ENCODE data around the gene ZNF524. TPM values are rescaled to one million over a fixed set of nuclear protein-coding genes. Genes with fewer than 3 reads are reported as not detected.
"Not testable (repeated sequence)": the region's sequence is repeated elsewhere in the genome, so short reads cannot be mapped to it uniquely, and the experiment has no call there.

The ZNF524 gene
- total RNA-seq, 2 donors from 2014 or later = 21.4 to 29.7 TPM

DNA sequence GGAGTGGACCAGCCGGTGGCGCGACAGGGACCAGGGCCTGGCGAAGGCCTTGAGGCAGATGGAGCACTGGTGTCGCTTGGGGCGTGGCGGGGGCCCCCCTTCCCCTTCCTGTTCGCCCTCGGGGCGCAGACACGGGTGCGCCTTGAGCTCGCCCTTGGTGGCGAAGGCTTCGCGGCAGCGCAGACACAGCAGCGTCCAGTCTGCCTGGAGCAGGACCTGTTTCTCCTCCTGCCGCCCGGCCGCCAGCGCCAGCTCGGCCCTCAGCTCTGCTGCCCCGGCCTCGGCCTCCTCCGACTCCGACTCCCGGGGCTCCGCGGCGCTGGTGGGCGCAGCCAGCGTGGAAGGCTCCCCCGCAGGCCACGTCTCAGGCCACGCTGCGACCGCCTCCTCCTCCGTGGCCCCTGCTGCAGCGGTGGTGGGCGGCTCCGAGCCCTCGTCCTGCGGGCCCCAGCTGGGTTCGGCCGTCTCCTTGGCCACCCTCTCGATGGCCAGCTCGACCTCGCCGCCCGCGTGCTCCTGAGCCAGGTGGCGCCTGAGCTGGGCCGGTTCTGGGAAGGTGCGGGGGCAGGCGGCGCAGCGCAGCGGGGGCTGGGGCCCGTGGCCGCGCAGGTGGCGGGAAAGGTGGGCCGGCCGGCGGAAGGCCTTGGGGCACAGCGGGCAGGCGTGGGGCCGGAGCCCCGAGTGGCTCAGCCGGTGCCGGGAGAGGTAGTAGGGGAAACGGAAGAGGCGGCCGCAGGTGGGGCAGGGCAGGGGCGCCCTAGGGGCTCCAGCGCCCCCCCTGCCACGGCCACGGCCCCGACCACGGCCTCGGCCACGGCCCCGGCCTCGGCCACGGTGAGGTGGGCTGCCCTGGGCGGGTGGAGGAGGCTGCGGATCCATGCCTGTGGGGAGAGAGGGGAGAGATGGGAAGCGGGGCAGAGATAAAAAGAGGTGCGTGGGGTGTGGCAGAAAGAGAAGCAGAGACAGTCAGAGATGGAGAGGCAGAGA, 21.0 kb upstream of the ZNF524 start:
- ATAC-seq (no peak), DNase-seq (ENCODE audit: low spot score in 2 of 2) (no peak)
- Mint-ChIP-seq H3K27ac (peak overlapping the region in 1 of 2 donors; percentile 96), H3K9me3 (no peaks in the 10 kb centered on the region), H3K36me3 (peaks cover 8 to 19% of the 10 kb centered on the region in 2 donors)

DNA sequence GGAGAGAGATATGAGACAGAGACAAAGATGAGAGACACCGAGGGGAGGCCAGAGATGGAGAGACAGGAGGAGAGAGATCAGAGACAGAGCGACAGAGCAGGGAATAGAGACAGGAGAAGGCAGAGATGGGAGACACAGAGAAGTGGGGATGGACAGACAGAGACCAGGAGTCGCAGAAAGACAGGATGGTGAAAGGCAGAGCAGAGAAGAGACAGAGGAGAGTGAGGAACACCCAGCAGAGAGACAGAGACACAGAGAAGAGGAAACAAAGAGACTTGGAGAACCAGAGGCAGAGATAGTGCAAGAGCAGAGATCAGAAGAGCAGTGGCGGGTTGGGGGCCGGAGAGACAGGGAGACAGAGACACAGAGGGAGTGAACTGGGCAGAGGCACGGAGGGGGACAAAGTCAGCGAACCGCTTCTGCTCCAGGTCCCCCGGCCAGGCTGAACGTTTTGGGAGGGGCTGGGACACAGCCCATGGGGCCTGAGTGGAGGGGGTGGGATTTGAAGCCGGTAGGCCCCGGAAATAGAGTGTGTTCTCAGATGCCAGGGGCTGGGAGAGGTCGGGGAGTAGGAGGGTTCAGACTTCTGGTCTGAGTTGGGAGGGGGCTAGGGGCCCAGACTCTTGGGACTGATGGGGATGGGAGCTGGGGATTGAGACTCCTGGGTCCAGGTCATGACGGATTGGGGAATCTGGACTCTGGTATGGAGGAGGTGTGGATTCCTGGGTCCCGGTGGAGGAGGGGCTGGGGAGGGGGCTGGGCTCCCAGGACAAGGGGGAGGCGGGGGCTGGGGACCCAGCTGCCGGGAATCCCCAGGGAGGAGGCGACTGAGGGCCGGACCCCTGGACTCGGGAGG, 20.1 kb upstream of the ZNF524 start:
- peaks cover 8 to 19% of the 10 kb centered on the region in 2 donors for H3K36me3 Mint-ChIP-seq
- peak overlapping the region; percentile 73 to 96 for H3K27ac Mint-ChIP-seq
- no peak for DNase-seq (ENCODE audit: low spot score in 2 of 2)
- peak; percentile 51 to 53 for ATAC-seq
- no peaks in the 10 kb centered on the region for H3K9me3 Mint-ChIP-seq

DNA sequence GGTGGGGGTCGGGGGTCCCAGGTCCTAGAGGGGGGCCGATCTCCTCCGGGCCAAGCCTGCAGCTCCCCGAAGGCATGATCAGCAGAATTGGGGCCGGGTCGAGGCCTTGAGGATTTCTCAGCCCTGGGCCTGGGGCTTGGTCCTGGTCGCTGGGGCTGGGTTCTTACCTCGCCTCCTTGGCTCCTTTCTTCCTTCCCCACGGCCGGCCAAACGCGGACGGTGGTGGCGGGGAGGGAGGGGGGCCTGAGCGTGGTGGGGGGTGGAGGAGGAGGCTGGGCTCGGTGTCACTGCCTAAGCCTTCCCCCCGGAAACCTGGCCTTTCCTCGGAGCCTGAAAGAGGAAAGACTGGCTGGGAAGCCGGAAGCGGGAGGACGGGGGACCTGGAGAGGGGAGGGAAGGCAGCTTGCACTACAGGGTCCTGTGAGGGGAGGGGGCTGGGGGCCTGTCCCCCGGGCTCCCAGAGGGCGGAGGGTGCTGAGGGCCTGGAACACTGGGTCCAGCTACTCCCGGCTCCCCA, 19.4 kb upstream of the ZNF524 start, which contains the start of gene ZNF579:
TSS of gene ZNF579 (minus strand) at position 221 of the 517 bp plus-strand sequence. CDS start 1,209 bp downstream, outside the sequence.
- H3K27ac Mint-ChIP-seq = peak within 1 kb of the TSS; percentile 77 to 96
- DNase-seq (ENCODE audit: low spot score in 2 of 2) (peak; percentile 58 to 80), ATAC-seq (peak; percentile 69 to 78)
- H3K9me3 Mint-ChIP-seq = no peaks in the 10 kb centered on the region
- peaks cover 8 to 19% of the 10 kb centered on the region in 2 donors for H3K36me3 Mint-ChIP-seq

DNA sequence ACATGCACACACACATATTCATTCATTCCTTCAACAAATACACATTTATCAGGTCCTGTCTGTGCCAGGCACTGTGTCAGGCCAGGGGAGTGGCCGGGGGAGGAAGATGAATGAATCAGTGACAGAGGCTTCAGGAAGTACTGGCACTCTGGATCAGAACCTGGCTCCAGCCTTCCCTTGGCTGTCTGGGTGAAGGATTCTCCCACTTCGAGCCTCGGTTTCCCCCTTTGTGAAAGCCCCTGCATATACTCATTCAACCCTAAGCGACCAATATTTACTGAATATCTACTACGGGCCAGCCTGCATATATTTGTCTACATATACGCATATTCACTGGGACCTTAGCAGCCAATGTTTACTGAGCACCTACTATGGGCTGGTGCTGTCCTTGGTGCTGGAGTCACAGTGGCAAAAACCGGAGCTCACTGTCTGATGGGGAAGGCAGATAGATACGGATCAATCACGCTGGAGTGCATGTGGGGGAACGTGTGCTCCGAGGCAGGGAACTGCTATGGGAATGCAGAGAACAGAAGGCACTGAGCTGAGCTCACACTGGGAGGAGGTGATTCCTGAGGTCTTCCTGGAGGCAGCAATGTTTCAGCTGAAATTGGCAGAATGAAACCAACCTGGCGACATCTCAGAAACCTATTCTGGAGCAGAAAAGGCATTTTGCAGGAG, 18.8 kb upstream of the ZNF524 start:
- DNase-seq (ENCODE audit: low spot score in 2 of 2) (no peak), ATAC-seq (no peak)
- Mint-ChIP-seq H3K27ac (peak overlapping the region; percentile 38 to 96), H3K36me3 (peaks cover 8 to 19% of the 10 kb centered on the region in 2 donors), H3K9me3 (no peaks in the 10 kb centered on the region)

DNA sequence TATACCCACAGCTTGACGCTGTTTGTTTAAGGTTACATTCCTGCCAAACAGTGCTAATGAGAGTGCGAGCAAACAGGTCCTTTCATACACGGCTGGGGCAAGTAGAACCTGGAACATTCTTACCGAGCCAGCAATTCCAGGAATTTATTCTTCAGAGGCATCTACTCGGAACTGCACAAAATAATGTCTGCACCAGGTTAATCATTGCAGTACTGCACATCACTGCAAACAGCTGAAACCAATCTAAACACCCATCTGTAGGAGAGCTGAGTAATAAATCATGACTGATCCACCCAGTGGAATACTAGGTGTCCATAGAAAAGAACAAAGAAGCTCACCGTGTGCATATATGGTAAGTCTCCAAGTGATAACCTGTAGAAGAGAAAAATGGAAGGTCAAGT, 18.3 kb upstream of the ZNF524 start:
- ATAC-seq (no peak), DNase-seq (ENCODE audit: low spot score in 2 of 2) (no peak)
- Mint-ChIP-seq H3K36me3 (peaks cover 8 to 16% of the 10 kb centered on the region in 2 donors), H3K27ac (peak overlapping the region in 1 of 2 donors; percentile 96), H3K9me3 (no peaks in the 10 kb centered on the region)

DNA sequence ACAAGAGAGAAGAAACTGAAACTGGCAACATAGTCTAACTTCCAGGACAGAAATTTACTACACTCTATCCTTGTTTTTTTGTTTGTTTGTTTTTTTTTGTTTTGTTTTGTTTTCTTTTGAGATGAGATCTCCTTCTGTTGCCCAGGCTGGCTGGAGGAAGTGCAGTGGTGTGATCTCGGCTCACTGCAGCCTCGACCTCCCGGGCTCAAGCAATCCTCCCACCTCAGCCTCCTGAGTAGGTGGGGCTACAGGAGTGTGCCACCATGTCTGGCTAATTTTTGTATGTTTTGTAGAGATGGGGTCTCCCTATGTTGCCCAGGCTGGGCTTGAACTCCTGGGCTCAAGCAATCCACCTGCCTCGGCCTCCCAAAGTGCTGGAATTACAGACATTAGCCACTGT, 17.8 kb upstream of the ZNF524 start:
- Mint-ChIP-seq H3K27ac (peak overlapping the region in 1 of 2 donors; percentile 96), H3K36me3 (peaks cover 8 to 11% of the 10 kb centered on the region in 2 donors)
- not testable (repeated sequence) for DNase-seq (ENCODE audit: low spot score in 2 of 2); ATAC-seq; H3K9me3 Mint-ChIP-seq

DNA sequence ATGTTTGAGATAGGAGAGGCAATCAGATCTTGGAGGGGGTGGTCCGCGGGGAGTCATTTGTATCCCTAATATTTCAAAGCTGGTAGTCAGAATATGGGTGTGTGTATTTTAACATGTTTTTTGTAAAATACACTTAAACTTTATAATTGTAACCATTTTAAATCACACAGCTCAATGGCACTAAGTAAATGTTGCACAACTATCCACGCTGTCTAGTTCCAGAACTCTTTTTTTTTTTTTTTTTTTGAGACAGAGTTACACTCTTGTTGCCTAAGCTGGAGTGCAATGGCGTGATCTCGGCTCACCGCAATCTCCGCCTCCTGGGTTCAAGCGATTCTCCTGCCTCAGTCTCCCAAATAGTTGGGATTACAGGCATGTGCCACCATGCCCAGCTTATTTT, 16.2 kb upstream of the ZNF524 start:
- DNase-seq (ENCODE audit: low spot score in 2 of 2); ATAC-seq; H3K27ac Mint-ChIP-seq; H3K9me3 Mint-ChIP-seq; H3K36me3 Mint-ChIP-seq: not testable (repeated sequence)

DNA sequence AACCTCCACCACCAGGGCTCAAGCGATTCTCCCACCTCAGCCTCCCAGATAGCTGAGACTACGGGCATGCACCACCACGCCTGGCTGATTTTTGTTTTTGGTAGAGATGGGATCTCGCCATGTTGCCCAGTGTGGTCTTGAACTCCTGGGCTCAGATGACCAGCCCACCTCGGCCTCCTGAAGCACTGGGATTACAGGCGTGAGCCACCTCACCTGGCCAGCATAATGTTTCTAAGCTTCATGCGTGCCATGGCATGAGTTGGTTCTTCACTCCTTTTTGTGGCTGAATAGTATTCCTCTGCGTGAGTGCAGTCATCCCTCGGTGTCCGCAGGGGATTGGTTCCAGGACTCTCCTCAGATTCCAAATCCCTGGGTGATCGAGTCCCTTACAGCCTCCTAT, 15.2 kb upstream of the ZNF524 start:
- Mint-ChIP-seq H3K9me3 (no peaks in the 10 kb centered on the region), H3K27ac (no peak overlapping the region), H3K36me3 (peaks cover 3% of the 10 kb centered on the region in 2 donors)
- no peak for DNase-seq (ENCODE audit: low spot score in 2 of 2)
- ATAC-seq = no peak

DNA sequence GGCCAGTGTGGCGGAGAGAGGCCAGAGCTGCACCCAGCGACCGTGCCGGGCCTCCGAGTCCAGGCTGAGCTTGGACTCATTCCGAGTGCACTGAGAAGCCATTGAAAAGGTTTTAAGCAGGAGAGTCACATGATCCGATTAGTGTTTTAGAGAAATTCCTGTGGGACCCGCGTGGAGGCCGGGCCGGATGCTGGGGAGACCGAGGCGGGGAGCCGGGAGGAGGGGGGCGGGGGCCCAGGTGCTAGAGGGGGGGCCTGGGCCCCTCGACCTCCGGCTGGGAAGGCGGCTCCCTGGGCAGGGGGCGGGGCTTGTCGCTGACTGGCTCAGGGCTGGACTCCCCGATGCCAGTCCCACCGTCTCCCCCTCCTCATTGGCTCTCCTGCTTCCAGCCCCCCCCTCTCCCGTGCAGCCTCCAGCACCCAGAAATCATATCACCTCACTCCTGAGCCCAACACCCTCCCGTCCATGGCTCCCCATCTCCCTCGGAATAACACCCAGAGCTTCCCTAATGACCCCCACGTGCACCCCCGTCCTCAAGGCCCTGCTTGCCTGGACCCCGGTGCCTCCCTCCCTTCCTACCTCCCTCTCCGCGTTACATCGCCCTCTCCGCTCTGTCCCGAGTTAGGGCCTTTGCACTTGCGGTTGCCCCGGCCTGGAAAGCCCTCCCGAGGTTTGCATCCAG, 14.3 kb upstream of the ZNF524 start:
- Mint-ChIP-seq H3K9me3 (no peaks in the 10 kb centered on the region), H3K27ac (peak overlapping the region in 1 of 2 donors; percentile 4), H3K36me3 (no peaks in the 10 kb centered on the region)
- DNase-seq (ENCODE audit: low spot score in 2 of 2) (peak in 1 of 2 donors; percentile 46), ATAC-seq (peak; percentile 21 to 54)

DNA sequence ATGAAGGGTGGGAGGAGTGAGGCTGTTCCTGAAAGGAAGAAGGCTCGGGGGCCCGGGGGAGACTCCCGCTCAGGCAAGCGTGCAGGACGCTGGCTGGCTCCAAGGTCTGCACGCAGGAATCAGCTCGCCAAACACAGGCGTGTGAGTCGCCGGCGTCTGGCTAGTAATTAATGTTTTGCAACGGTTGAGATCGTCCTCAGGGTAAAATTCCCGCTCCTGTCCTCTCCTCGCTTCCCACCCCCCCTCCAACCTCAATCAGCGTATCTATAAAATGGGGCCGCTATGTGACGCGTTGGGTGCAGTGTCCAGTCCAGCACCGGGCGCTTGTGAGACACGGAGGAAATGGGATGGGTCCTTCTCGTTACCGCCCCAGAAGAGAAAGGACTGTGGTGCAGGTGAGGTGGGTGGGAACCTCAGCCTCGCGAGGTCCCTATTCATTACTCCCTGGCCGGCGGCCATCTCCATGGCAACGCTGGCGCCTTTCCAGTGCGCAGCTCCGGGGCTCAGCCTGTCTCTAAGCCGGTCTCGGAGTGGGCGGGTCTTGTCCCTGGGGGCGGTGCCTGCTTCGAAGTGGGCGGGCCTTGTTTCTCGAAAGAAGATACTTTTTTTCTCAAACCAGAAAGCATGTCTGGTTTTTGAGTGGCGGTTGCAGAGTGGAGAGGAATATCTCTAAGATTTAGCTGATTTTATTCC, 13.0 kb upstream of the ZNF524 start:
- H3K27ac Mint-ChIP-seq = no peak overlapping the region
- DNase-seq (ENCODE audit: low spot score in 2 of 2) (peak; percentile 88 to 95), ATAC-seq (peak; percentile 98 to 99)
- no peaks in the 10 kb centered on the region for H3K9me3 Mint-ChIP-seq
- no peaks in the 10 kb centered on the region for H3K36me3 Mint-ChIP-seq

DNA sequence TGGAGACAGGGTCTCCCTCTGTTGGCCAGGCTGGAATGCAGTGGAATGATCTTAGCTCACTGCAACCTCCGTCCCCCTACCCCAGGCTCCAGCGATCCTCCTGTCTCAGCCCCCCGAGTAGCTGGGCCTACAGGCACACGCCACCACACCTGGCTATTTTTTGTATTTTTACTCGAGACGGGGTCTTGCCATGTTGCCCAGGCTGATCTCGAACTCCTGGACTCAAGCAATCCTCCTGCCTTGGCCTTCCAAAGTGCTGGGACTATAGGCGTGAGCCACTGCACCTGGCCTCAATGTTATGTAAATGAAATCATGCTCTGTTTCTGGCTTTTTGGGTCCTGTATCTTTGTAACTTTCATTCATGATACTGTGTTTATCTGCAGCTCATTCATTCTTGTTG, 11.3 kb upstream of the ZNF524 start:
- no peaks in the 10 kb centered on the region for H3K9me3 Mint-ChIP-seq
- no peak for DNase-seq (ENCODE audit: low spot score in 2 of 2)
- ATAC-seq = no peak
- no peaks in the 10 kb centered on the region for H3K36me3 Mint-ChIP-seq
- no peak overlapping the region for H3K27ac Mint-ChIP-seq

DNA sequence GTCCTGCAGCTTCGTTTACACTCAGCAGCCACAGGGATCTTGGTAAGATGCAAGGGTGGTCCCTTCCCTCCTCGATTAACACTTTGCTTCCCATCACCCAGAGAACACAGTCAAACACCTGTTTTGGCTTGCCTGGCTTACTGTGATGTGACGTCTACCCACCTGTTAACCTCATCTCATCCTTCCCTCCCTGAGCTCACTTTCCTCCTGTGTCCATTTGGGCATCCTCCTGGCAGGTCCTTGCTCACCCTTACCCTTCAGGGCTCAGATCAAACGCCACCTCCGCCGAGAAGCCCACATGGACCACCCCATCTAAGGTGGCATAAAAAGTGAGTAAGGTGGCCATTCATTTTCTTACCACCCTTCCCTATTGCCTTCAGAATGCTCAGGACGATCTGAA, 10.0 kb upstream of the ZNF524 start:
- H3K9me3 Mint-ChIP-seq = no peaks in the 10 kb centered on the region
- no peak for ATAC-seq
- H3K36me3 Mint-ChIP-seq = peaks cover 5% of the 10 kb centered on the region in 2 donors
- DNase-seq (ENCODE audit: low spot score in 2 of 2) = no peak
- H3K27ac Mint-ChIP-seq = no peak overlapping the region

DNA sequence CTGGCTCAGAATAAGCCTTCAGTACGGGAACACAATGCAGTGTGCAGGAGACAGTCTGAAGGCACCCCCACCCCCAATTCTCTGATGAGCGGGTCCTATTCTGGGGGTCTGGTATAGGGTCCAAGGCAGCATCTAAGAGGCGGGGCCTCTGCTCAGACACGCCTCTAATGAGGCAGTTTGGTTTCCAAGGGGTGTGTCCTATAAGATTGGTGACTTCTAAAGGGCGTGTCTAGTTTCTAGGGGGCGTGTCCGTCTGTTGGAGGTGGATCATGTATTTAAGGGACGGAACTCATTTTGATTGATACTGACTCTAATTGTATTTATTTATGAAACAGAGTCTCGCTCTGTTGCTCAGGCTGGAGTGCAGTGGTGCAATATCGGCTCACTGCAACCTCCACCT, 9.5 kb upstream of the ZNF524 start:
- Mint-ChIP-seq H3K36me3 (peaks cover 10 to 11% of the 10 kb centered on the region in 2 donors), H3K9me3 (no peaks in the 10 kb centered on the region), H3K27ac (no peak overlapping the region)
- no peak for ATAC-seq
- no peak for DNase-seq (ENCODE audit: low spot score in 2 of 2)

DNA sequence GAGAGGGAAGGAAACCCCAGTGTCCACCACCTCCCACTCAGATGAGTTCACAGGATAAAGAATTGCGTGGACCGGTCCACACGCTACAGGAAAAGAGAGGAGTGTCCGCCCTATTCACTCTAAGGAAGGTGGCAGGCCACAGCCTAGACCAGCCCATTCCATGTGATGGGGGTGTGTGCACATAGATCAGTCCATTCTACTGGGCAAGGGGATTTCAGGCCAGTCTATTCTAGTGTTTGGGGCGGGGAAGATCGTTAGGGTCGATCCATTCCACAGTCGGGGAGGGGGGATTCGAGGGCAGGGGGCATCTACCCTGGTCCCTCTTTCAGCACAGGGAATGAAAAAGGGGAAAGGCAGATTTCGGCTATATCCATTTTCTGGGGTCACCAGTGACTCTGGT, 8.5 kb upstream of the ZNF524 start:
- DNase-seq (ENCODE audit: low spot score in 2 of 2) = no peak
- no peaks in the 10 kb centered on the region for H3K9me3 Mint-ChIP-seq
- H3K27ac Mint-ChIP-seq = no peak overlapping the region
- peaks cover 16 to 20% of the 10 kb centered on the region in 2 donors for H3K36me3 Mint-ChIP-seq
- ATAC-seq = no peak

DNA sequence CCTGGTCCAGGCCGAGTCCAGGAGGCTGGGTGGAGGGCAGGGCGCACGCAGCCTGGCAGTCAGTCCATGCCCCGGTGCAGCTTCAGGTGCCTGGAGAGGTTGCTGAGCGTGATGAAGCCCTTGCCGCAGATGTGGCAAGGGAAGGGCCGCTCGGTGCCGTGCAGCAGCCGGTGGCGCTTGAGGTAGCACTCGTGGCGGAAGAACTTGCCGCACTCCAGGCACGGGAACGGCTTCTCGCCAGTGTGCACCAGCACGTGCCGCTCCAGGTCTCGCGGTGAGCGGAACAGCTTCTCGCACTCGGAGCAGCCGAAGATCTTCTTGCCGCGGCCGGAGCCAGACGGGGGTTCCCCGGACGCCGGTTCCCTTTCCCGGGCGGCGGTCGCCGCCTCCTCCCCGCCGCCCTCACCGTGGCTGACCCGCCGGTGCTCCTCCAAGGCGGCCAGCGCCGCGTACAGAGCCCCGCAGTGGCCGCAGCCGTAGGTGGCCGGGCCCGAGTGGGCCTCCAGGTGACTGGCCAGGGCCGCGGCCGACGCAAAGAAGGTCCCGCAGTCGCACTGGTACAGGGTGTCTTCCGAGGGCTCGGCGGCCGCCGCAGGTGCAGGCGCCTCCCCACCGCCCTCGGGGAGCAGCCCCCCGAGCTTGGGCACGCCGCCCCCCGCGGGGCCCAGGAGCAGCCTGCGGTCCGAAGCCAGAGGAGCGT, 7.5 kb upstream of the ZNF524 start:
- H3K36me3 Mint-ChIP-seq = peaks cover 21 to 26% of the 10 kb centered on the region in 2 donors
- H3K27ac Mint-ChIP-seq = no peak overlapping the region
- H3K9me3 Mint-ChIP-seq = no peaks in the 10 kb centered on the region
- DNase-seq (ENCODE audit: low spot score in 2 of 2) (no peak), ATAC-seq (no peak)
